Keratinocyte (primary cell): ENCODE data around the gene CNPY2. TPM values are rescaled to one million over a fixed set of nuclear protein-coding genes. Genes with fewer than 3 reads are reported as not detected.
"Not testable (repeated sequence)": the region's sequence is repeated elsewhere in the genome, so short reads cannot be mapped to it uniquely, and the experiment has no call there.

Source experiments
- DNase-seq: peaks from one replicate; pipeline ENCODE4 v3.0.0-alpha.2; 2011; ENCODE audit warnings: low read depth, missing footprints, low spot score
- FAIRE-seq: peaks from 2 replicates; lab custom pipeline; 2011; peaks lifted over from hg19 to GRCh38; lab: Jason Lieb, UNC
- H2AFZ ChIP-seq: 2 replicates; pipeline ENCODE4 v1.6.0; 2012; ENCODE audit warnings: low read length, control low read depth, inconsistent platforms; ENCODE audit not compliant: control insufficient read depth
- H3K27ac ChIP-seq: 2 replicates; pipeline ENCODE4 v1.5.1; 2011; ENCODE audit warnings: low read length; ENCODE audit not compliant: control insufficient read depth, insufficient read depth
- H3K27me3 ChIP-seq: 3 replicates; pipeline ENCODE4 v1.6.0; 2011; ENCODE audit warnings: low read length; ENCODE audit not compliant: control insufficient read depth, insufficient read depth; ENCODE audit errors: extremely low read depth
- H3K36me3 ChIP-seq, 2 experiments: 2 replicates in 1 of 2; 3 replicates in 1 of 2; pipeline ENCODE4 v1.5.1; 2011; ENCODE audit warnings: low read length in 2 of 2, mild to moderate bottlenecking in 1 of 2; ENCODE audit not compliant: control insufficient read depth in 2 of 2, insufficient read depth in 2 of 2; ENCODE audit errors: extremely low read depth in 1 of 2
- H3K4me1 ChIP-seq: 3 replicates; pipeline ENCODE4 v1.5.1; 2011; ENCODE audit warnings: low read length; ENCODE audit not compliant: control insufficient read depth, insufficient read depth; ENCODE audit errors: extremely low read depth
- H3K4me2 ChIP-seq: 3 replicates; pipeline ENCODE4 v1.6.0; 2011; ENCODE audit warnings: low read depth, low read length; ENCODE audit not compliant: control insufficient read depth, insufficient read depth; ENCODE audit errors: extremely low read depth
- H3K4me3 ChIP-seq, 3 experiments: fragments of 200-600 bp in 1 of 3; sonication (generic) in 1 of 3; 2 replicates in 2 of 3; 3 replicates in 1 of 3; pipeline ENCODE4 v1.5.1; 2011 to 2016; ENCODE audit warnings: low read length in 3 of 3, mild to moderate bottlenecking in 3 of 3, control low read depth in 2 of 3, inconsistent platforms in 1 of 3, low read depth in 1 of 3, mixed read lengths in 1 of 3, mixed run types in 1 of 3, moderate library complexity in 1 of 3; ENCODE audit not compliant: control insufficient read depth in 2 of 3, insufficient read depth in 2 of 3; ENCODE audit errors: extremely low read depth in 1 of 3
- H3K79me2 ChIP-seq: 2 replicates; pipeline ENCODE4 v1.6.0; 2012; ENCODE audit warnings: low read length; ENCODE audit not compliant: control insufficient read depth, insufficient read depth
- H3K9ac ChIP-seq: 3 replicates; pipeline ENCODE4 v1.6.0; 2011; ENCODE audit warnings: low read length; ENCODE audit not compliant: control insufficient read depth, insufficient read depth; ENCODE audit errors: extremely low read depth
- H3K9me1 ChIP-seq: 3 replicates; pipeline ENCODE4 v1.6.0; 2011; ENCODE audit warnings: low read length; ENCODE audit not compliant: control insufficient read depth, insufficient read depth; ENCODE audit errors: extremely low read depth
- H3K9me3 ChIP-seq: 2 replicates; pipeline ENCODE4 v1.5.1; 2012; ENCODE audit warnings: low read depth, low read length; ENCODE audit not compliant: control insufficient read depth
- H4K20me1 ChIP-seq: 3 replicates; pipeline ENCODE4 v1.6.0; 2011; ENCODE audit warnings: low read length; ENCODE audit not compliant: control insufficient read depth, insufficient read depth; ENCODE audit errors: extremely low read depth
- CTCF ChIP-seq, 3 experiments: IDR thresholded peaks in 1 of 3; conservative IDR thresholded peaks in 1 of 3; optimal IDR thresholded peaks in 1 of 3; 2 replicates in 2 of 3; 3 replicates in 1 of 3; pipeline versions ENCODE3 to v1.5.1; 2011; ENCODE audit warnings: low read length in 3 of 3, mild to moderate bottlenecking in 3 of 3, moderate library complexity in 2 of 3, control low read depth in 1 of 3, inconsistent platforms in 1 of 3; ENCODE audit not compliant: insufficient read depth in 2 of 3; ENCODE audit errors: extremely low read depth in 1 of 3
- EZH2 ChIP-seq: IDR thresholded peaks from one replicate; pipeline ENCODE4 v1.6.1; 2012; ENCODE audit warnings: inconsistent platforms, mild to moderate bottlenecking, low read length, moderate library complexity
- dilution Hi-C: fragments of 300-500 bp; cut with MboI; formaldehyde crosslinking; loops from one replicate; pipeline ENCODE4 v1.7.0; 2020; ENCODE audit warnings: low sequenced_read_pairs; ENCODE audit not compliant: extremely low pct_ligation_motif_present
- polyA plus RNA-seq, 5 experiments: library from polyadenylated mRNA; depleted of rRNA in 3 of 5; stranded (reverse) in 3 of 5; stranded (forward) in 1 of 5; unstranded in 1 of 5; fragments of >200 nt; gene quantifications; 1 replicate in 1 of 5; 2 replicates in 3 of 5; 3 replicates in 1 of 5; pipeline versions ENCODE4 v1.2.1 to v1.2.3, GENCODE V29; 2011 to 2012; ENCODE audit warnings: missing spikeins in 2 of 5, low read depth in 1 of 5, low replicate concordance in 1 of 5

The CNPY2 gene
- polyA plus RNA-seq, 1 donor (not counting 4 experiments of a cell fraction or from before 2014, with no cell fraction given), result 162 TPM

GRCh38 chr12:56337753-56338251 is 22.0 kb upstream of the CNPY2 start:
- H3K4me2 ChIP-seq, result peak overlapping the region; percentile 57
- no peak overlapping the region for H3K4me3 ChIP-seq
- H3K79me2 ChIP-seq, result peaks cover 2% of the 10 kb centered on the region
- H3K36me3 ChIP-seq, result peaks cover 0 to 7% of the 10 kb centered on the region in 2 experiments
- H3K27me3 ChIP-seq, result no peaks in the 10 kb centered on the region
- dilution Hi-C loops, result no loop called here
- H2AFZ ChIP-seq, result no peak overlapping the region
- no peaks in the 10 kb centered on the region for H3K9me1 ChIP-seq
- H4K20me1 ChIP-seq, result no peaks in the 10 kb centered on the region
- H3K27ac ChIP-seq, result peak overlapping the region; percentile 89
- peaks cover 29% of the 10 kb centered on the region for H3K4me1 ChIP-seq
- FAIRE-seq (no peak), DNase-seq (no peak)
- H3K9me3 ChIP-seq, result no peaks in the 10 kb centered on the region
- no peak for TF ChIP-seq EZH2
- no peak for TF ChIP-seq CTCF (optimal IDR thresholded peaks at IDR 0.05 in 1 of 3, IDR thresholded peaks at IDR 0.05 in 1 of 3, conservative IDR thresholded peaks at IDR 0.05 in 1 of 3; ENCODE audit: extremely low read depth in 1 of 3, insufficient read depth in 2 of 3, low read length in 3 of 3)
- peak overlapping the region; percentile 53 for H3K9ac ChIP-seq

GRCh38 chr12:56336361-56337167 is 20.8 kb upstream of the CNPY2 start:
- no peaks in the 10 kb centered on the region for H3K27me3 ChIP-seq
- no peak for DNase-seq
- dilution Hi-C loops, result no loop called here
- H3K36me3 ChIP-seq, result peaks cover 0 to 3% of the 10 kb centered on the region in 2 experiments
- no peak overlapping the region for H3K27ac ChIP-seq
- no peak overlapping the region for H3K4me3 ChIP-seq
- no peaks in the 10 kb centered on the region for H3K9me1 ChIP-seq
- no peak overlapping the region for H3K9ac ChIP-seq
- H3K9me3 ChIP-seq, result no peaks in the 10 kb centered on the region
- peaks cover 2% of the 10 kb centered on the region for H3K79me2 ChIP-seq
- H4K20me1 ChIP-seq, result no peaks in the 10 kb centered on the region
- no peak overlapping the region for H3K4me2 ChIP-seq
- peaks cover 30% of the 10 kb centered on the region for H3K4me1 ChIP-seq
- no peak for FAIRE-seq
- TF ChIP-seq EZH2 (no peak), CTCF (optimal IDR thresholded peaks at IDR 0.05 in 1 of 3, IDR thresholded peaks at IDR 0.05 in 1 of 3, conservative IDR thresholded peaks at IDR 0.05 in 1 of 3; ENCODE audit: extremely low read depth in 1 of 3, insufficient read depth in 2 of 3, low read length in 3 of 3) (no peak)
- no peak overlapping the region for H2AFZ ChIP-seq

GRCh38 chr12:56335527-56335926 is 19.7 kb upstream of the CNPY2 start:
- H3K4me1 ChIP-seq, result peaks cover 30% of the 10 kb centered on the region
- H3K9me3 ChIP-seq, H3K4me3 ChIP-seq, H3K4me2 ChIP-seq, dilution Hi-C loops, H3K27me3 ChIP-seq, FAIRE-seq, DNase-seq, H3K9me1 ChIP-seq, H3K36me3 ChIP-seq, H3K79me2 ChIP-seq, H3K27ac ChIP-seq, H4K20me1 ChIP-seq, H3K9ac ChIP-seq, H2AFZ ChIP-seq: not testable (repeated sequence)
